NCI-H146 (cell line): Measurements from ENCODE around the gene ZNF18.

Experiments
- DNase-seq: peaks from one replicate; lab custom pipeline; 2025; lab: John Stamatoyannopoulos, UW

The ZNF18 gene, protein sequence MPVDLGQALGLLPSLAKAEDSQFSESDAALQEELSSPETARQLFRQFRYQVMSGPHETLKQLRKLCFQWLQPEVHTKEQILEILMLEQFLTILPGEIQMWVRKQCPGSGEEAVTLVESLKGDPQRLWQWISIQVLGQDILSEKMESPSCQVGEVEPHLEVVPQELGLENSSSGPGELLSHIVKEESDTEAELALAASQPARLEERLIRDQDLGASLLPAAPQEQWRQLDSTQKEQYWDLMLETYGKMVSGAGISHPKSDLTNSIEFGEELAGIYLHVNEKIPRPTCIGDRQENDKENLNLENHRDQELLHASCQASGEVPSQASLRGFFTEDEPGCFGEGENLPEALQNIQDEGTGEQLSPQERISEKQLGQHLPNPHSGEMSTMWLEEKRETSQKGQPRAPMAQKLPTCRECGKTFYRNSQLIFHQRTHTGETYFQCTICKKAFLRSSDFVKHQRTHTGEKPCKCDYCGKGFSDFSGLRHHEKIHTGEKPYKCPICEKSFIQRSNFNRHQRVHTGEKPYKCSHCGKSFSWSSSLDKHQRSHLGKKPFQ

DNA sequence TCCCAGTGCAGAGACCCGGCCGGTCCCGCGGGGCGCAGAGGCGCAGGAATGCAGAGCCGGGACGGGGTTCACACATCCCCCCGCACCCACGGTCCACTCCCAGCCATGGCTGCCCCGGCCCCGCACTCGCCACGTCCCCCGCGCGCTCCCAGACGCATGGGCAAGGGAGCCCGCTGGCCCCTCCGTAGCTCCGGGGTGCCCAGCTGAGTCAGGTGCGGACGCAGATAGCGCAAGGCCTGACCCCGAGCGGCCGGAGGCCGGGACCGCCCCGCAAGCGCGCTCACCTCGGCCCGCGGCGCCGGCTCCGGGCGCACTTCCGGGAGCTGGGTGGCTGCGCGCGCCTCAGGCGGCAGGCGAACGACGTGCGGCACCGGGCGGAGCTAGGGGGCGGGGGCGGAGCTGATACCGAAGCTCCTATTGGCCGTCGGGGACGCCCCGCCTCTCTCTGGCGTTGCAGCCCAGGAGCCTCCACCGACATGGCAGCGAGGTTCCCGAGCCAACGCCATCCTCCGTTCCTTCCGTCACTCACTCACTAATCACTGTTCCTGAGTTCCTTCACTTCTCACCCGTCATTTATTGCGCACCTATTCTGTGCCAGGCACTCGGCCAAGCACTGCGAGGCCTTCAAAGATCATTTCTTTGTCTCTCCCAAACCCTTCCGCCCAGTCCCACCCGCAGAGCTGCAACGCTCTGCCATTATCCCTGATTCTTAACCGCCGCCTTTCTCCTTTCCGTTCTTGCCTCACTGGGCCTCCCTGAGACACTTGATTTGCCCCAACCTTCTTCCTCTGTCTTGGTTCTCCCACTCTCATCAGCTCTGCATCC lies at the start of gene ZNF18:
ZNF18 (minus strand) TSS at position 329 of the 825 bp plus-strand sequence. CDS start 4,646 bp downstream, outside the sequence.
- DNase-seq = peak; percentile 96

DNA sequence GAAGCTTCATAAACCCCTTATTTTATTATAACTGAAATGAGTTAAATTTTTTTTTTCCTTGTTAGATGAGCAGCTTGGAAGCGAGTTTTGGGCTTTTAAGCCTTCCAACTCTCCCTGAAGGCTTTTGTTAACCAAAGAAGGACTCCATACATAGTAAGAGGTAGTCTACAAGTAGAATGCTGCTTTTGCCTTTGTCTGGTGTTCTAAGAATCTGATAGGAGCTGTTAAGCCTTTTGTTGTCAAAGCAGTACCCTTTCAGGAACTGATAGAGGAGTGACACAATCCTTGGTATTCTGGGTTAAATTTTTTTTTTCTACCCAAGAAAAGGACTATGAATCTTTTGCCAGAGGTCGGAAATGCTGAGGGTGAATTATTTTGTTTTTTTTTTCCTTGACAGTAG lies 49.5 kb upstream of the ZNF18 start:
- no peak for DNase-seq

DNA sequence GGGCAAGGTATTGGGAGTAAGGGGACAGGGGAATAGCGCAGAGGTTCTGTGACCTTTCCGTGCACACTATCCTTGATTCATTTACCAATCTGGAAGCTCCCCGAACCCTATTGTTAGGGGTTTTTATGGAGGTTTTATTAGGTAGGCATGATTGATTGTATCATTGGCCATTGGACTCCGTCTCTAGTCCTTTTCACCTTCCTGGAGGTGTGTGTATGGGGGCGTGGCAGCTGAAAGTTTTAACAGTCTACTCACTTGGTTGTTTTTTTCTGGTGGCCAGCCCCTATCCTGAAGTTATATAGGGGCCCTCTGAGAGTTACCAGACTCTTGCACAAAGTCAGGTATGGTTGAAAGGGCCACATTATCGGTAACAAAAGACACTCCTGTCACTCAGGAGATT lies 46.4 kb upstream of the ZNF18 start:
- DNase-seq = no peak

DNA sequence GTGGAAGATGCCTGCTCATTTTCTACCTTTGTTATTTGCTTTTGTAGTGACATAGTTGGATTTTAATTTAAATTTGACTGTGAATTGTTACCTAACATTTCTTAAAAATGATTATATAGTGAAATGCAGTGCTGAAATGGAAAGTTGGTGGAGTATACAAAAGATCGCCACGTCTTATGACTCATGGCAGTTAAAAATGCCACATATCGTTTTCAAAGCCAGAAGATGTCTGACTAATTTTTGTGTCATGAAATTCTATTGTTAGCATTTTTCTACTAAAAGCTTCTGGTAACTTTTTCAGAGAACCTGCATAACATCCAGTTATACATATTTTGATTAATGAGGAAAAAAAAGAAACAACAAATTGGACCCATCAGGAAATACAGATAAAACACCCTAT lies 44.0 kb upstream of the ZNF18 start:
- no peak for DNase-seq

DNA sequence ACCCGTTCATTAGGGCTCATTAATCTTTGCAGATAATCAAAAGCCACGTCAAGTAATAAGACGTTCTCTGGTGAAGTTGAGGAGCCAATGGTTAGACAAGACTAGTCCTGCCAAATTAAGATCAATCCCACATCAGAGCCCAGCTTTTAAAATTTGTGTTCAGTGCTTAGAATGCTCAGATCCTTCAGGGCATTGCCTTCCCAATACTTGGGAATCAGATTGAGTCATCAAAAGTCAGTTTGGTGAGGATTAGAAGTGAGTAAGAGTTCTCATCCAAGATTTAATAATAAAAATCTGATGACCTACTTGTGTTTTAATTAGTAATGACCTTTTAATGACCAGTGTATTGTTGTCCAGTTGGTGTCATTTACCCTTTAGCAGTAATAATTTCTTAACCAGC lies 43.2 kb upstream of the ZNF18 start:
- no peak for DNase-seq

DNA sequence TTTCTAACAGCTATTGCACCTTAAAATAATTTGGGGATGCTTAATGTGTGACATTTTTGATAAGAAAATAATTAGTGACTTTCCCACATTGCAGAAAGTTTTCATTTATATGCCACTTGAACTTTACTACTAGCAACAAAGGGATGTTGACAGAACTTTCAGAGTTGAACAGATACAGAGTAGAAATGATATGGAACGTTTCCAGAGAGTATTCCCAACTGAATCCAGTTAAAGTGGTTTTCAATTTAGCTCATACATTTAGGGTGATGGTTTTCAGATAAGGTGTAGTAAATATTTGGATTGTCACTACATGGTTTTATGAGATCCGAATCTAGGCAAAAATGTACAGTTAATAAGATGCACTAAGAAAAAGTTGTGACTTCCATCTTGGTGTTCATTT lies 40.7 kb upstream of the ZNF18 start:
- DNase-seq = no peak

DNA sequence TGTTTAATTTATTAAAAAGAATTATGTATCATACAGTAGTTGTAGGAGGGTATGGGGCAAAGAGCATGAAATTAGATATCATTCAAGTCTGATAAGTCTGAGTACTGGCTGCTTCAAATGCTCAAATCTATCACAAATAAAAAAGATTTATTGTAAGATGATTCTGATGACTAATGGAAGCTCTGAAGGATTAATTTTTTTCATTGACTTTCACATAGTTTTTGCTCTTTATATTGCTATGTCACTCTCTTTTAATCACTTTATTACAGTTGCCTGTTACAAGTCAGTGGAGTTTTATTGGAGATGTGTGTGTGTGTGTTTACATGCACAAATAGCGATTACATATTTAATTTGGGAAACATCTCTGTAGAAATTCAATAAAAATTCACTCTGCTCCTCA lies 38.4 kb upstream of the ZNF18 start:
- DNase-seq = no peak

DNA sequence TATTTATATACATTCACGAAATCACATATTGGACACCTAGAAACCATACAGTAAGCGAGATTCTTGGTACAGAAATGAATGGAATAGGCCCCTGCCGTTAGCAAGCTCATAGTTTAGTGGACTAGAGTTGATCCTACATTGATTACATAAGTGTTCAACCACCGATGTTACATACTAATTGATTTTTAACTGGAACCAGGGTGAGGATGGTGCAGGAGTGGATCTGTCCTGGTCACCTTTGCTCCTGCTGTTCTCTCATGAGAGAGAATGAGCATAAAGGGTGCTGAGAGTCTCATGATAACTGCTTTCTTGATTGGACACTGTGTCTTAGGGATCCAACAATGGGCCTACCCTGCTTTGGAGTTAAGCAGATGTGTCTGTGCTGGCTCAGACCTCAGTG lies 37.3 kb upstream of the ZNF18 start:
- no peak for DNase-seq

DNA sequence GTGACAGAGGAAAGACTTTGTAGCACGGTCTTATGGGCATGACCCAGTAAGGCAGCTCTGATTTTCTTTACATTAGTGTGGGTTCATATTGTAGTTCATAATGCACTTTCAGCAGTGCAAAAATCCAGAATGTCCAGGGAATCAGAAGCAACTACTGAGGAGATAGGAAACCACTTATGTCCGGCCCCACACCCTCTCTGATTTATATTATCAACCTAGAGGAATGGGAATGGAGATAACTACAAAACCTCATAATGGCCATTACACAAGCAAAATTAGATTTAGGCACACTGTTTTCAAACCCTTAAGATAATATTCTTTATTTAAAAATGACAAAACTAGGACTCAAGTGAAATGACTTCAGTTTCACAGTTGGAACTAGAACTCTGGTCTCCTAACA lies 31.3 kb upstream of the ZNF18 start:
- no peak for DNase-seq

DNA sequence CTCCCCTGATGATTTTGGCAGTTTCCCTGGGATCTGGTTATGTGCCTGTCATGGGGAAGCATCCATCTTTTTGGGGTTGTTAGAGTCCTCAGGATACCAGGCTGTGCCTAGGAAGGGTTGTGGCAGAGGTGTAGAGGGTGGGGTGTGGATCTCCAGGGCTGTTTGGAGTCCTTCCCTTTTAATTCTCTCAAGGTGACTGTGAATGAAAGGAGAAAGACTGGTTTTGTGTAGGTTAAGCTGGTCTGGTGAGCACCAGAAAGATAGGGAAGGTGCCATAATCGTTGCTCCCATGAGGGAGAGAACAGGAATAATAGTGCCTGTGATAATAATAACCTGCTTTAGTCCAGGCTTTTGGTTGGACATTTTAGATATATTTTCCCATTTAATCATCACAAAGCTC lies 30.4 kb upstream of the ZNF18 start:
- no peak for DNase-seq

DNA sequence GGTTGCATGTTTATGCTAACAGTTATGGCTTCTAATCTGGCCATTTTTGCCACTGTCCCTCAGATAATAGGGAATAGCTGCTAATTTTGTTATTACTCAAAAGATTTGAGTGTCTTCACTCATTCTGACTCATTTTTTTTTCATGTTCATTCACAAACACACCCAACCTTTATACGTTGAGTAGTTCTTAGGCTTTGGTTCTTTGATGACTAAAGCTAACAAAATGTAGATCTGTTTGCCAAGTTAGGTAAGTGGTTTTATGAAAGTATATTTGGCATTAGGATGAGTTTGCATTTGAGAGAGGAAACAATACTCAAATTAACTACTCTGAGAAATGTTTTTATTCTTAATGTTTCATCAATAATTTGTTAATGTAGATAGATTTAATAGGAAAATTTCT lies 27.1 kb upstream of the ZNF18 start:
- DNase-seq = no peak

DNA sequence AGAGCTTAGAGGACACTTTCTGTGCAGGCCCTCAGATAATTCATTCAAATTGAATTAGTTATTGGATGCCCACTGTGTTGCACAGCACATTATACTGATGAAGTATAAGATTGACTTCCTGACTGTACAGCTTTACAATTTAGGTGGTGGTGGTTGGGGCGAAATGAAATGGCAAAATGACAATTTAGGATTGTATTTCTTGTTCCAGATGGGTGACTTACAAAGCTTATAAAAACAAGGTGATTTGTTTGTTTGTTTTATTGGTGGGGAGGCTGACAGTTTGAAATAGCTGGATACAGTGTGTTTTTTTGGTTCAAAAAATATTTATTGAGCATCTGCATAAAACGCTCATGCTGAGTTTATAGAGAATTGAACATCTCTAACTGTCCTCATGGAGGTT lies 25.0 kb upstream of the ZNF18 start:
- DNase-seq = no peak

DNA sequence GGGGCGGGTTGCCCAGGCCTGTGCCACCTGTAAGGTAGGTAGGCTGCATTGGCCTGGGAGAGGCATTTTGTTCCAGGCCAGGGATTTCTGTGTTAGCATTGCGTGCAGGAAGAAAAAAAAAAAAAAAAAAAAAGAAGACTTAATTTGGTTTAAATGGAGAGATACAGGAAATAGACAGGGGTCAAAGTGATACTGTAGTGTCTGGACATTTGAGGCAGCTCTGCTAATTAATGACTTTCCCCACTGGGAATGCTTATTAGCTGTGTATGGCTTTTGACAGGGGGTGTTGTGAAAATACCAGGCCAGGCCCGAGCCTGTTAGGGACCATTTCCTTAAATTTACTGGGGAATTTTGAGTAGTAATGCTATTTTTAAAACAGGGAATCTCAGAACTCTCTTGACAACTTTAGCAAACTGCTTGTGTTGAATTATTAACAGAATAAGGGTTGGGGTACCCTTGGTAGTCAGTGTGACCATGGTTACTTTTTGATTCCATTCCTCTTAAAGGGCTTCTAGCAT lies 24.4 kb upstream of the ZNF18 start:
- peak; percentile 47 for DNase-seq

DNA sequence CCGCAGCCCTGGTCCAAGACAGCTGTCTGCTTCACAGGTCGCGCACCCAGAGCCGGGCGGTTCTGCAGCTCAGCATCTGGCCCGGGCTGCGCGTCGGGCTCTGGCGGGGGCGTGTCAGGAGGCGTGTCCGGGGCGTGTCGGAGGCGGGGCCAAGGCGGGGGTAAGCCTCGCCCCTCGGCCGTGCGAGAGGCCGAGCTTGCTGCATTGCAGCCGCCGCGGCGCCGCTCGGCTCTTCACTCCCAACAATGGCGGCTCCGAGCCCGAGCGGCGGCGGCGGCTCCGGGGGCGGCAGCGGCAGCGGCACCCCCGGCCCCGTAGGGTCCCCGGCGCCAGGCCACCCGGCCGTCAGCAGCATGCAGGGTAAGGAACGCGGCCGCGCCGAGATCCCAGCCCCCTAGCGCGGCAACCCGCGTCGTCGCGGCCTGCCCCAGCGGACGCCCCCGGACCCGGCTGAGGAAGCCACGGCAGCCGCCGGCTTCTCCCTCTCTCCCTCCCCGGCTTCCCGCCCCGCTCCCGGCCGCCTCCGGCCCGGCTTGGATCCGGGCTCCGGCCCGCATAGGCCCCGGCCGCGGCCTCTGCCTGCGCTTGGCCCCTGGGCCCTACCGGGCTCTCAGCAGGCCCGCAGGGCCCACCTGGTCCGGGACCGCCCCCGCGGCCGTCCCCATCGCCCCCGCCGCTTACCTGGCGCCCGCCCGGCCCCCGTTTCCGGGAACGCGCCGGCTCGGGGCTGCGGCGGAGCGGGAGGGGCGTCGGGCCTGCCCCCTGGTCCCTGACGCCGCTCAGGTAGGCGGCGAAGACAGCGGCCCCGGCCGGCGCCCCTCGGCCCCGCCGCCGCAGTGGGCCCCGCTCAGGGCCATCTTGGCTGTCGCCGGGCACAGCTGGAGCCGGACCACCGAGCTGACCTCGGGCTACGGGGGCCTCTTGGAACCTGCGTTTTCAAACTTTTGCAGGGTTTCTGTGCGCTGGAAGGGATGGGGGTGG lies 23.7 kb upstream of the ZNF18 start, which contains the start of gene MAP2K4:
MAP2K4 (plus strand) TSS at position 236 of the 981 bp plus-strand sequence; CDS start at position 246, 10 bp downstream.
- peak; percentile 86 for DNase-seq

DNA sequence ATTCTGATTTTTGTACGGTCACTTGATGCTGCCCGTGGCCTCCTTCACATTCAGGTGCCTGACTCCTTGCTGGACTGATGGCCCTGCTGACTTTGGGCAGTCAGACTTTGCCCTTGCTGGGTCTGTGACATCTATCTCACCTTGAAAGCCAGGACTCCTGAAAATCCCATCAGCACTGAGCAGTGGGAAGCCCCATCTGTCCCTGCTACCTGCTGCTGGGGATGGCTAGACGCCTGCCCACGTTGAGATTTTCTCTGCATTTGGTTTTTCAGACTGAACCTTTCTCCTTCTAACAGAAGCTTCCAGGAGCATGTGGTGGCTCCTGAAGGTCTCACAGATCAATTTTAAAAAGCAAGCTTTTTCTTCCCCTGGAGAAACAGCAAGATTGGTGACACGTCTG lies 10.2 kb upstream of the ZNF18 start:
- no peak for DNase-seq

DNA sequence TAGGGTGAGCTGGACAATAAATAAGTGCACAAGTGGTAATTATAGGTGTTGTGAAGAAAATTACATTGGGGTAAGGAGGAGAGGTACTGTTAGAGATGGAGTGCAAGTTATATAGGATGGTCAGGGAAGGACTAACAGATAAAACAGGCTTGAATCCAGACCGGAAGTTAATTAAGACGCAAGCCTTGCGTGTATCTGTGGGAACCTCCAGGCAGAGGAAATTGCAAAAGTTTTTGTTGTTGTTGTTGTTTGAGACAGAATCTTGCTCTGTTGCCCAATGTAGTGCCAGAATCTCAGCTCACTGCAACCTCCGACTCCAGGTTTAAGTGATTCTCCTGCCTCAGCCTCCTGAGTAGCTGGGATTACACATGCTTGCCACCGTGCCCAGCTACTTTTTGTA lies 2.4 kb upstream of the ZNF18 start:
- no peak for DNase-seq

DNA sequence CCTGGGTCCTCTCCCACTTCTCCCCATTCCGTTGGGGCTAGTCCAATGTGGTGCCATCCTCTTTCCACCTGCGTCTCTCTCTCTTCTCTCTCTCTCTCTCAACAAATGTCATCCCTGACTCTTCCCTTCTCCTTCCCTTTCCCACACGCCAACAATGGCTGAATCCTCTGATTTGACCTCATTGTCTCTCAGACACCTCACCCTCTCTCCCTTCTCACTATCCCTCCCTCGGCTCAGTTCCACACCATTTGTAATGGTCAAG lies 628 bp upstream of the ZNF18 start:
- peak; percentile 28 for DNase-seq

DNA sequence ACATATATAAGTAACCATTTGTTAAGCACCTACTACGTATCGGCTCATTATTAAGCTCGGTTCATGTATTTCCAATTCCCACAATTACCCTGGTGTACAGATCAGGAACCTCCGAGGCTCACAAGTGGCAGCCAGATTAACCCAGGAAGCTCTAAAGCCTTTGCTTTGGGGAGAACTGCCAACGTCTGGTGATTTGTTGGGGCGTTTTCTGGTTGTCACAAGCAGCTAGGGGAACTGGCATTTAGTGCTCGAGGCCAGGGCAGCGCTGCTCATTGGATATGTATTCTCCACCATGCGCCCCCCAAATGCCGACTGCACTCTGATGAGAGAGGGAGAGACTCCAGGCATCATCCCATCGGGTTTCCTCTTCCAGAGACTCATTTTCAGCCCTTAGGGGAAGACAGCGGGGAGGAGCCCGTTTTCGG lies 541 bp downstream of the ZNF18 start:
- DNase-seq = peak; percentile 71

DNA sequence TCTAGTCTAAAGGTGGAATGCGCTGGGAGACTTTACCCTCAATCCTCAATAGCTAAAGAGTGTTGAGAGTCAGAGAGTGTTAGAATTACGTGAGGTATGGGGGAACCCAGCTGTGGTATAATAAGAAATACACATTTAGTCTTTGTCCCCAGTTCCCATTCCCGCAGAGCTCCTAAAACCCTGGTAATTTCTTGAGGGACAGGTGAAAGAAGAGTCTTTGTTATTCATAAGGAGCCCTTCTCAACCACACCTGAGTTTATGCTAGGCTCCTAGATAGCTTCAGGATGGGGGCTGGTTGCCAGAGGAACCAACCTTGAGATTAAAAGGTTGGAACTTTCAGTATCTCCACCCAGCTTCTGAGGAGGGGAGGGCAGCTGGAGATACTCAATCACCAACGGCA lies 5.8 kb downstream of the ZNF18 start:
- no peak for DNase-seq

DNA sequence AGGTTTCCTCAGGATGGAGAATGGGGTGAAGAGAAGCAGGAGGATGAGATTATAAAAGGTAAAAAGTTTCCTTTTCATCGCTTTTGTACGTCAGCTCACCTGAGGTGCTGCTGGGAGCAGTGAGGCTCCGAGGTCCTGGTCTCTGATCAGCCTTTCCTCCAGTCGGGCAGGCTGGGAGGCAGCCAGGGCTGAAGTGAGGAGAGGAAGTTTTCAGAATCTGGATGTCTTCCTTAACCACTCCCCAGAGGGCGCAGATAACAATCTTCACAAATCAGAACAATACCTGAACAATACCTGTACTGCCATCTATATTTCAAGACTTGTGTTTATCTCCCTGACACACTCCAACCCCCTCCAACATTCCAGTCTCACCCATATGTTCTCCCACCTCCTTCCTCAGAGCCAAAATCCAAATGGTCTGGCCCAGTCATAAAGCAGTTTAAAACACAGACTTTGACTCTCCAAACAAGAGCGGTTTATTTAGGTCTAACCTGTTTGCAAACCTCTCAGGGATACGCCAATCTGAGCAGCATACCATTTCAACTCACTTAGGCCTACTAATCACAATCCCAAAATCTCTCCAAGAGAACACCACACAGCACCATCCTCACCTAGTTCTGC lies 6.8 kb downstream of the ZNF18 start:
- DNase-seq = no peak

DNA sequence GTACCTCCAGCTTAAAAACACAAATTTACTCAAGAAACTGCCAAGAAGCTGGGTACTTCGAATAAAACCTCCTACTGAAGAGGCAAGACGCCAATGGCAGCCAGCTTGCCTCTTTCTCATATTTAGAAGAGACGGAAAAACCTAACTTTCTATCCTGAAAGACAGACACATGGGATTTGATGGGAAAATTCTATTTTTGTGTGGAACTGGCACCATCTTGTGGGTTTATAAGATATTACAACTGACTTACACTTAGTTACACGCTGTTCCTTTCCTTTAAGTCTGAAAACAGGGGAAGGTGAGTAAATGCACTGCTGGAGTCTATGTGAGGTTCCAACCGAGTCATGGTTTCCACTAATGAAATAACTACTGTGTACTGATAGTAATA lies 10.3 kb downstream of the ZNF18 start:
- peak; percentile 19 for DNase-seq
